ENCODE results near the gene FBXL20.
"Not testable (repeated sequence)": the region's sequence is repeated elsewhere in the genome, so short reads cannot be mapped to it uniquely, and the experiment has no call there.

Gene FBXL20

DNA sequence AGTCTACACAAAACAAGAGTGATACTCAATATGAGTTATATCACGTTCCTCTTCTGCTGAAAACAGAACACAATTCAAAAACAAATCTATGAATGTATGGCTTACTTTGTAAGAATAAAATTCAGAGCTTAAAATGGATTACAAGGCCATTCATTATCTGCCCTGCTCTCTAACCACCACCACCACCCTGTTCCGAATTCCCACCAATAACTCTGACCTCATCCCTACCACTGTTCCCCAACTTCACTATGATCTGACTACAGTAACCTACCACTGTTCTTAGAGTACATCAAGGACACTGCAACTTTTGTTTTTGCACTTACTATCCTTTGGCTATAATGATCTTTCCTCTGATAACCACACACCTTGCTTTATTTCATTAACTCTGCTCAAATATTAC lies 21.3 kb downstream of the FBXL20 start:
- no peak for DNase-seq

DNA sequence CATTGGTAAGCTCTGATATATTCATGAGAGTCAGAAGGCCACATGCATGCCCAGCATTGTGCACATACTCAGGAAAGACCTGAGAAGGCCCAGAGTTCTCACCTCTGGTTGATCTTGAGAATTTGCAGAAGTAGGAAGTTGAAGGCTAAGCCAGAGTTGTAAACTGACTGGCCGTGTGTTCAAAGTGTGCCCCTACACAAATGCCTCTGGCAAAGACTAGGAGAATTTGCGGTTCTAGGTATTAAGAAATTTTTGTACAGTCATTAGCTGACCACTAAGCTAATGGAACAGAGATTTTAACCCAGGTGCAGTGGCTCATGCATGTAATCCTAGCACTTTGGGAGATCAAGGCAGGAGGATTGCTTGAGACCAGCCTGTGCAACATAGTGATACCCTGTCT lies 25.0 kb downstream of the FBXL20 start:
- DNase-seq, result no peak

DNA sequence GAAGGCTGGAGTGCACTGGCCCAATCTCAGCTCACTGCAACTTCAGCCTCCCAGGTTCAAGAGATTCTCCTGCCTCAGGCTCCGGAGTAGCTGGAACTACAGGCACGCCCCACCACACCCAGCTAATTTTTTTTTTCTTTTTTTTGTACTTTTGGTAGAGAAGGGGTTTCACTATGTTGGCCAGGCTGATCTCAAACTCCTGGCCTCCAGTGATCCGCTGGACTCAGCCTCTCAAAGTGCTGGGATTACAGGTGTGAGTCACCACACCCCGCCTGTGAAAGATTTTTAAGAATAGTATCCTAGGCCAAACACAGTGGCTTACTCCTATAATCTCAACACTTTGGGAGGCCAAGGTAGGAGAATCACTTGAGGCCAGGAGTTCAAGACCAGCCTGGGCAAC lies 33.6 kb downstream of the FBXL20 start:
- not testable (repeated sequence) for DNase-seq

DNA sequence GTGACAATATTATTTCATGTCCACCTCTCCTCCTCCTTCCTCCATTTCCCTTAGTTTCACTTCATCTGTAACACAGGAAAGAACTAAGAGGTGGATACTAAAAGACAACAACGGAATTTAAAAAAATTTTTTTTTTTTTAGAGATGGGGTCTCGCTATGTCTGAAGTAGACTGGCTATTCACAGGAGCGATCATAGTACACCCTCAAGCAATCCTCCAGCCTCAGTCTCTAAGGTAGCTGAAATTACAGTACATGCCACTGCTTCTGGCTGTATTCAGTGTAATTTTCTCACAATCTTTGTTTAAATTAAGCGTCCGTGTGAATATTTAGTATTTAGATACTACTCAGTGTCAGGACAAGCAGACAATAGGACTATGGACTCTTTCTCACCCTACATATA lies 35.6 kb downstream of the FBXL20 start:
- DNase-seq, result no peak

DNA sequence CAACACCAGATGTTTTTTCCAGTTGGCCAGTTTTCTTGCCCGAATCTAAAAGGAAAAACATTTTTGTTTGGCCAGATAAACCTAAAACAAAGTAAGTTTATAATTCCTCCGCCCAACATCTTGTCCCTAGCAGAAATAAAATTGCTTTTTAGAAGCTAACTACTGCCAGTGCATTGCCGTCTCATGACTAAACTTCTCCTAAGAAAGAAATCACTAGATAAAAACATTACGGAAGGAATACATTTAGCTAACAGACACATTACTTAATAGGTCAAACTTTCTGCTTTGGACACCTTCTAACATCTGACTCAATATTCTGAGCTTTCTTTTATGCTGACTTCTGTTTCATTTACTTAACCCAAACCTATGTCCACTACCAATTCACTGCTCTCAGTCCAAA lies 36.2 kb downstream of the FBXL20 start:
- peak; percentile 16 for DNase-seq

DNA sequence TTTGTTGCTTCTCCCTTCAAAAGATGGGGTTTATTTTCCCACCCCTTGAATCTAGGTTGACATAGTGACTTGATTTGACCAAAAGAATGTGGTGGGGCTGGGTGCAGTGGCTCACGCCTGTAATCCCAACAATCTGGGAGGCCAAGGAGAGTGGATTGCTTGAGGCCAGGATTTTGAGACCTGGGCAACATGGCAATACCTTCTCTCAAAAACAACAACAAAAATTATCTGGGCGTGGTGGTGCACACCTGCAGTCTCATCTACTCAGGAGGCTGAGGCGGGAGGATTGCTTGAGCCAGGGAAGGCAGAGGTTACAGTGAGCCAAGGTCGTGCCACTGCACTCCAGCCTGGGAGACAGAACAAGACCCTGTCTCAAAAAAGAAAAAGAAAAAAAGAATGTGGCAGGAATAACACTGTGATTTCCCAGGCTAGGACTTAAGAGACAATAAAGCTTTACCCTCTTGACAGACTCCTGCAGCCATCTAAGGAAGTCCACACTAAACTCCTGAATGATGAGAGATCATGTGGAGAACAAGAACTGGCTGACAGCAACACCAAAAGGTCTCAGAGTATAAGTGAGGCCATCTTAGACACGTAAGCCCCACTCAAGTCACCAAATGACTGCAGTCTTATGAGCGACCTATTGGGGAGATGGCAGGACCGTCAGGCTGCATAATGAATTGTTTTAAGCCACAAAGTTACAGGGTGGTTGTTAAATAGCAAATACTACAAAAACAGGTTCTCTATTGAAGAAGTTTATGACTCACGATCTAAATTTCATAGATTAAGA lies 37.0 kb downstream of the FBXL20 start:
- DNase-seq, result no peak

DNA sequence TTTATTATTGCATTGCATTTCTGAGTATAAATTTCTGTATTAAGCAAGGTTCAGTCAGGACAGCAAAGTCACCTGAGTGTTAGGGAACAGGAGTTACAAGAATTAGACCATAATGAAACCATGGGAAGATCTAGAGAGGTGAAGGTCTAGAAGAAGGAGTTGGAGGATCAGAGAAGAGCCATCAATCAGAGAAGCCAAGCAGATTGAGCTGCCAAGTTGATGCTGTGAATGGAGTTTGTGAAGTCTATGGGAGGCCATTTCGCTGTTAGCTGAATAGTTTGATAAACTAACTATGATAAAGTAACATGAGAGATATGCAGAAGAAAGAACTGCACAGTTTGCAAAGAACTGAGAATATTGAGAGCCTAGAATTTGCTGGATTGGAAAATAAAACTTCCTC lies 40.4 kb downstream of the FBXL20 start:
- no peak for DNase-seq

DNA sequence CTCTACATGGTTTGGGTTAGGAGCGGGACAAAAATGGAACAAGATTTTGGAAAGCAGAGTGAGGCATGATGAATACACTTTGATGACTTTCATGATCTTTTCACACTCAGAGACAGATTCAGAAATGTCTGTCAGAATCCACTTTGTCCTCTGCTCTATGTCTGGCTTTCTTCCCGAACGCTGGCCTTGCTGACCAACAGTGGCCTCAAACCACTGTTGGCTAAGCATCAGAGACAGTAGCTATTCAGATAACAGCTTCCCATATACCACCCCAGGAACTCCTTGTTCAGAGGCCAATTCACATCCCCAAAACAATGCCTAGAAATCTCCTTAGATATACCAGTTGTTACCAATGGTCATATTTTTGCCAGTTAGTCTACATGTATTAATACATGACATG lies 40.9 kb downstream of the FBXL20 start:
- no peak for DNase-seq

DNA sequence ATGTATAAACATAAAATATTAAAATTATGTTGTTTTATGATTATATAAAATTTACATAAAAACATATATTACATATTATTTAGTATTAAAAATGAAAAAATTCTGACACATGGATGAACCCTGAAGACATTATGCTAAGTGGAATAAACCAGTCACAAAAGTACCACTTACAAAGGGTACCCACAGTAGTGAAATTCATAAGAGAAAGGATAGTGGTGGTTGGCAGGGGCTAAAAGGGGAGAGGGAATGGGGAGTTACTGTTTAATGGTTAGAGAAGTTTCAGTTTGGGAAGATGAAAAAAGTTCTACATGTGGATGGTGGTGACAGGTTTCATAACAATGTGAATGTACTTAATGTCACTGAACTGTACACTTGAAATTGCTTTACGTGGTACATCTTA lies 41.4 kb downstream of the FBXL20 start:
- DNase-seq, result no peak

DNA sequence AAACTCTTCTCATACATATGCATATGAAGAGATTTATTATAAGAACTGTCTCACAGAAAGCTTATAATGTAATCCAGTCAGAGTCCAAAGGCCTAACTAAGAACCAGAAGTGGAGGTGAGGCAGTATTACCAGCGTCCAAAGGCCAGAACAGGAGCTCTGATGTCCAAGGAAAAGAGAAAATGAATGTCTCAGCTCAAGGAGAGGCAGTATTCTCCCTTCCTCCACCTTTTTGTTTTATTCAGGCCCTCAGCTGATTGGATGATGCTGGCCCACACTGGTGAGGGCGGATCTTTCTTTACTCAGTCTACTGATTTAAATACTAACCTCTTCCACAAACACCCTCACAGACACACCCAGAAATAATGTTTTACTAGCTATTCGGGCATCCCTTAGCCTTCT lies 43.4 kb downstream of the FBXL20 start:
- DNase-seq, result no peak

DNA sequence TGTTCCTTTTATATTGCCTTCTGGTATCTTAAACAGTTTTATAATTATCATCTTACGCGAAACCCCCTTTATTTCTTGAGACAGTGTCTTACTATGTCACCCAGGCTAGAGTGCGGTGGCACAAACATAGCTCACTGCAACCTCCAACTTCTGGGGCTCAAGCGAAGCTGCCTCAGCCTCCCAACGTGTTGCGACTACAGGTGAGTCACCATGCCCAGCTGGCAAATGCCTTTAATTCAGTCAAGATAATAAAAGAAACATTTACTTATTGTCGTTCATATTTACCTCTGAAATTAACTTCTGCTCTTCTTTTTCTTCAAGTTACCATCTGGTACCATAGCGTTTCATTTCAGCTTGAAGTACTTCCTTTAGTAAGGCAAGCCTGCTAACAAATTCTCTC lies 43.9 kb downstream of the FBXL20 start:
- no peak for DNase-seq

DNA sequence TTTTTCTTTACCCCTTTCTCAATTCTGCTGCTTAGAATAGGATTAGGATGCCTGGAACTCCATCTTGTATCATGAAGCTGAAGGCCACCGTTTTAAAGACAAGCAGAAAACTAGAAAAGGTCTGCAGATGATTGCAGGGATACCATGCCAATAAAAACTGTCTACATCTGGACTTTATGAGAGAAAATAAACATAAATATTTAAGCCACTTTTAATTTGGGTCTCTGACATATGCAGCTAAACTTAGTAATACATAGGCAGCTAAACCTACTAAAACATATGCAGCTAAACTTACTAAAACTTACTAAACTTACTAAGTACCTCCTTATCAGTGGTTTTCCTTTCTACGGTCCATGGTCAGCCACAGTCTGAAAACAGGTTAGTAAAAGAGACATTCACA lies 48.4 kb downstream of the FBXL20 start:
- DNase-seq, result no peak

DNA sequence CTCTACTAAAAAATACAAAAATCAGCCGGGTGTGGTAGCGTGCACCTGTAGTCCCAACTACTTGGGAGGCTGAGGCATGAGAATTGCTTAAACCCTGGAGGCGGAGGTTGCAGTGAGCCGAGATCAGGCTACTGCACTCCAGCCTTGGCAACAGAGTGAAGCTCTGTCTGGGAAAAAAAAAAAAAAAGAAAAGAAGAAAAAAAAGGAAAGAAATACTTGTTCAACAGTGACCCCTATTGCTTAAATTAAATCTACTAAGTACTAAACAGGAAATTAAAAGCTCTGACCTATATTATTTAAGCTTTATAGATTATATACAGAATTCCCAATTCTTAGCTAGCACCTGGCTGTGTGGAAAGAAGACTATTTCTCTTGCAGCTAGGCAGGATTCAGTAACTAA lies 48.9 kb downstream of the FBXL20 start:
- no peak for DNase-seq

DNA sequence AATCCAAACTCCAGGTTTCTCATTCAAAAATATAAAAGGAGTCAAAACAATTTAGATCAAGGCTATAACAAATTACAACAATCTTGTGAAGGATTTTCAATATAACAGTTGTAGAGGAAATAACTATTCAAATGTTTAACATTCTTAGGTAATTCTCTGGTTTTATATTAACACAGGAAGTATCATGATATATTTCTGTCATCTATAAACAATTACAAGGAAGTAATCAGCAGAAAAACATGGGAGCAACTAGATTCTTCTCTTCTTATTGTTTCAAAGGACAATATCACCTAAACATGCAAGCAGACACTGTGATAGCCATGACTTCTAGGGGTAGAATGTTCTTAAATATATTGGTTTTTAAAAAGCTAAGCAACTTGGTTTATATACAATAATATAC lies 49.9 kb downstream of the FBXL20 start:
- DNase-seq, result no peak

DNA sequence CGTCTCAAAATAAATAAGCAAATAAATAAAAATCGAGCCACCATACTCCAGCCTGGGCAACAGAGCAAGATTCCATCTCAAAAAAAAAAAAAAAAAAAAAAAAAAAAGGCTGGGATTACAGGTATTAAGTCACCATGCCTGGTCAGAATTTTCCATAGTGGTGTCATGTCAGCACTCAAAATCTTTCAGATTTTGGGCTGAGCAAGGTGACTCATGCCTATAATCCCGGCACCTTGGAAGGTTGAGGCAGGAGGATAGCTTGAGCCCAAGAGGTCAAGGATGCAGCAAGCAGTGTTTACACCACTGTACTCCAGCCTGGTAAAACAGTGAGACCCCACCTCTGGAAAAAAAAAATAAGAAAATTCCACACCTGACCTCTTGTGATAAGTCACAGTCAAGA lies 52.2 kb downstream of the FBXL20 start:
- DNase-seq, result no peak

DNA sequence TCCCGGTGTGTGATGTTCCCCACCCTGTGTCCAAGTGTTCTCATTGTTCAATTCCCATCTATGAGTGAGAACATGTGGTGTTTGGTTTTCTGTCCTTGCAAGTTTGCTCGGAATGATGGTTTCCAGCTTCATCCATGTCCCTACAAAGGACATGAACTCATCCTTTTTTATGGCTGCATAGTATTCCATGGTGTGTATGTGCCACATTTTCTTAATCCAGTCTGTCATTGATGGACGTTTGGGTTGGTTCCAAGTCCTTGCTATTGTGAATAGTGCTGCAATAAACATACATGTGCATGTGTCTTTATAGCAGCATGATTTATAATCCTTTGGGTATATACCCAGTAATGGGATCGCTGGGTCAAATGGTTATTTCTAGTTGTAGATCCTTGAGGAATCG lies 54.6 kb downstream of the FBXL20 start:
- DNase-seq, result not testable (repeated sequence)

DNA sequence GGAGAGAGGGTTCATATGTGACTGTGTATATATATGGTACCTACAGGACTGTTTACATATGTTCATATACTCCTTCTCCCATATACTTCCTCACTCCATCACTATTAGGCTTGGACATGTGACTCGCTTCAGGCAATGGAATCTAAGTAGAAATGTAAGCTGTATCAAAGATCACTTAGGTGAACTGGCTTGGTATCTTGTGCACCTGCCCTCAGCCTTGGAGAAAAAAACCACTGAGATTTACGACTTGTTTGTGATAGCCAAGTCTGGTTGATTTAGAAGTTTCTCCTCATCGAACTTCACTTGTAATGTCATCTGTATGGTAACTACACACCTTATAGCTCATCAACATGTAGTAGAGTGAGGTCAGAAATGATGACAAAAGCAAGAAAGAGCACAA lies 59.9 kb downstream of the FBXL20 start:
- no peak for DNase-seq

DNA sequence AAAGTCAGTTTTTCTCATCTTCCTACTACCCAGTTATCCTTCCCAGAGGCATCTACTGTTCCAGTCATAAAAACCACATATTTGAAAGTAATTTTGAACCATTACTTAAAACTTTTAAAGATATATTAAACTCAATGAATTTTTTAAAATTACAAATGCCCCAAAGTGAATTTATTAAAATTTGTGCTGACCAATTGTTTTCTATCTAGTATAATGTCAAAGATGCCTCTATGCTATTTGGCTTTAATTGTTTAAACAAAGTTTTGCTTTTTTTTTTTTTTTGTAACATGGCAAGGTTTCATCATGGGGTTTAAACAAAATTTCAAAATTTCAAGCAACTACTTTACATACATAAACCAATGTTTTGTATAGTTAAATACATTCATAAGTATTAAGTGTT lies 60.7 kb downstream of the FBXL20 start:
- DNase-seq, result no peak

DNA sequence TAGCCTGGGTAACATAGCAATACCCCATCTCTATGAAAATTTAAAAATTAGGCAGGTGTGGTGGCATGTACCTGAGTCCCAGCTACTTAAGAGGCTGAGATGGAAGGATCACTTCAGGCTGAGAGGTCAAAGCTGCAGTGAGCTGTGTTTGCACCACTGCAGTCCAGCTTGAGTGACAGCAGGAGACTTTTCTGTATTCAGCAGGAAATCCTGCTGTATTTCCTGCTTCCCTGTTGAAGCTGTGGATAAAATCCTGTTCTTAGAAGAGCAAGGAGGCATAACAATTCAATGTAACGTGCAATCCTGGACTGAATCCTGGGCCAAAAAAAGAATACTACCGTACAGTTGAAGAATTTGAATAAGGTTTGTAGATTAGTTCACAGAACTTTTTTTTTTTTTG lies 62.2 kb downstream of the FBXL20 start:
- no peak for DNase-seq

DNA sequence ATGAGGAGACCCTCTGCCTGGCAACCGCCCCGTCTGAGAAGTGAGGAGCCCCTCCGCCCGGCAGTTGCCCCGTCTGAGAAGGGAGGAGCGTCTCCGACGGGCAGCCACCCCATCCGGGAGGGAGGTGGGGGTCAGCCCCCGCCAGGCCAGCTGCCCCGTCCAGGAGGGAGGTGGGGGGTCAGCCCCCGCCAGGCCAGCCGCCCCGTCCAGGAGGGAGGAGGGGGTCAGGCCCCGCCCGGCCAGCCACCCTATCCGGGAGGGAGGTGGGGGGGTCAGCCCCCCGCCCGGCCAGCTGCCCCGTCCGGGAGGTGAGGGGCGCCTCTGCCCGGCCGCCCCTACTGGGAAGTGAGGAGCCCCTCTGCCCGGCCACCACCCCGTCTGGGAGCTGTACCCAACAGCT lies 63.8 kb downstream of the FBXL20 start:
- not testable (repeated sequence) for DNase-seq

DNA sequence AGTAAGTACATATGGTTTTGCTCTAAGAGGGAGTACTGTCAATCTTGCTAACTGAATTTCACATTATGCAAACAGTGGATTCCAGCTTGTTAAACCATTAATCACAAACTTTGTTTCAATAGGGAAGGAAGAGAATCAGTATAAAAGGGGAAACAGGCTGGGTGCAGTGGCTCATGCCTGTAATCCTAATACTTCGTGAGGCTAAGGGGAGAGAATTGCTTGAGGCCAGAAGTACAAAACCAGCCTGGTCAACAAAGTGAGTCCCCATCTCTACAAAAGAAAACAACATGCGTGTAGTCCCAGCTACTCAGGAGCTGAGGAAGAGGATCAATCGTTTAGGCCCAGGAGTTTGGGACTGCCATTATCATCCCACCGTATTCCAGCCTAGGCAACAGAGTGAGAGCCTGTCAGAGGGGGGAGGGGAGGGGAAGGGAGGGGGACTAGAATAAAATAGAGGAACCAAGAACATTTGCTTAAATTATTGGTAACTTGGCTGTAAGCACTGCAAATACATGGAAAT lies 65.7 kb downstream of the FBXL20 start:
- DNase-seq, result no peak

DNA sequence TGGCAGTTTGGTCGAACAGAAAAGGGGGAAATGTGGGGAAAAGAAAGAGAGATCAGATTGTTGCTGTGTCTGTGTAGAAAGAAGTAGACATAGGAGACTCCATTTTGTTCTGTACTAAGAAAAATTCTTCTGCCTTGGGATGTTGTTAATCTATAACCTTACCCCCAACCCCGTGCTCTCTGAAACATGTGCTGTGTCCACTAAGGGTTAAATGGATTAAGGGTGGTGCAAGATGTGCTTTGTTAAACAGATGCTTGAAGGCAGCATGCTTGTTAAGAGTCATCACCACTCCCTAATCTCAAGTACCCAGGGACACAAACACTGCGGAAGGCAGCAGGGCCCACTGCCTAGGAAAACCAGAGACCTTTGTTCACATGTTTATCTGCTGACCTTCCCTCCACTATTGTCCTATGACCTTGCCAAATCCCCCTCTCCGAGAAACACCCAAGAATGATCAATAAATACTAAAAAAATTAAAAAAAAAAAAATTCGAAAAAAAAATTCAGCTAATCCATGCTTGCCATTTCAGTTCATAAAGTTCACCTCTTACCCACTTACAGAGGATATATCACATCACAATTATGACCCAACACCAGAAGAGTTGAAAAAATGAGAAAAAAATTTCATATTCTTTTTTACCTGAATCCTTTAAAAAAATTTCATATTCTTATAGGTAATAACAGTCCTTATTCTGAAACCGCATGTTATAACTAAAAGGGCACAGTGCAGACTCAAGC lies 67.2 kb downstream of the FBXL20 start:
- DNase-seq, result not testable (repeated sequence)

DNA sequence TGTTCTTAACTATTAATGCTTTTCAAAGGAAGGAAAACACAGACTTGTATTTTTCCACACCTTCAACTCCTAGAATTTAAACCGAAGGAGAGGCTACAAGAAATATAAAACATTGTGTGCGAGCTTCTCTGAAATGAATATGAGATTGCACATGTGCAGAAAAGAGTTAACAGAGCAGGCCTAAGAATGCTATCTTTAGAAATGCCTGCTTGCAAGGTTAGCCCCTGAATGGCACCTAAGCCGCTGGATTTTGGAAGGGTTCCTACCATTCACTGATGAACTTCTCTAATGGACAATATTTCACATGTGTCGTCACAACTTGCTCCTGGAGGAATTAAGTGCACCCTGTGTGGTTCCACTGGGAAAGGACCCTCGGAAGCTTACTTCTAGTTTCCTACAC lies 69.3 kb downstream of the FBXL20 start:
- no peak for DNase-seq

DNA sequence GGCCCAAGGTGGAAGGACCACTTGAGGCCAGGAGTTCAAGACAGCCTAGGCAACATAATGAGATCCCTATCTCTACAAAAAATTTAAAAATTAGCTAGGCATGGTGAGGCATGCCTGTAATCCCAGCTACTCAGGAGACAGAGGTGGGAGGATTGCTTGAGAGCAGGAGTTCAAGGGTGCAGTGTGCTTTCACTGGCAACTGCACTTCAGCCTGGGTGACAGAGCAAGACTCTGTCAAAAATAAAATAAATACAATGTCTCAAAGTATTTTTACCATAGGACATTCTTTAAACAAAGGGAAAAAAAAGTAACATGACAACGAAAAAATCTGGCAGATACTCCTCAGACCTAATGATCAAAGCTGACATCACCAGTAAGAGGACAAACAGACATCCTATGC lies 72.6 kb downstream of the FBXL20 start:
- DNase-seq, result no peak

DNA sequence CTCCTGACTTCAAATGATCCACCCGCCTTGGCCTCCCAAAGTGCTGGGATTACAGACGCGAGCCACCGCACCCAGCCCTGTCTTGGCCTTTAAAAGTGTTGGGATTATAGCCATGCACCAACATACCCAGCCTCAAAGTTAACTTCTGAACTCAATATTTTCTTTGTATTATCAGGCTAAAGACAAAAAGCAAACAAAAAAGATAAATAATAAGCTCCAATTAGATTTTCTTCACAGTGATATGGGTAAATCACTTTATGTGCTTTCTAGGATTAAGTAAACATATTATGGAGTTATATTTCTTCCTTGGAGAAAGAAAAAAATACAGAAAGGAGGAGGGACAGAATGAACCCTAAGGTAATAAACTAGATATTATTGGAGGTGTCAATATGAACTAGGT lies 74.3 kb downstream of the FBXL20 start:
- DNase-seq, result no peak

Measured in fibroblast of skin of right quadriceps (primary cell).